ENCODE results near the gene IL9R. TPM values are rescaled to one million over a fixed set of nuclear protein-coding genes. Genes with fewer than 3 reads are reported as not detected.
"Not testable (repeated sequence)": the region's sequence is repeated elsewhere in the genome, so short reads cannot be mapped to it uniquely, and the experiment has no call there.

IL9R gene
- total RNA-seq, 1 donor from 2014 or later: not detected

DNA sequence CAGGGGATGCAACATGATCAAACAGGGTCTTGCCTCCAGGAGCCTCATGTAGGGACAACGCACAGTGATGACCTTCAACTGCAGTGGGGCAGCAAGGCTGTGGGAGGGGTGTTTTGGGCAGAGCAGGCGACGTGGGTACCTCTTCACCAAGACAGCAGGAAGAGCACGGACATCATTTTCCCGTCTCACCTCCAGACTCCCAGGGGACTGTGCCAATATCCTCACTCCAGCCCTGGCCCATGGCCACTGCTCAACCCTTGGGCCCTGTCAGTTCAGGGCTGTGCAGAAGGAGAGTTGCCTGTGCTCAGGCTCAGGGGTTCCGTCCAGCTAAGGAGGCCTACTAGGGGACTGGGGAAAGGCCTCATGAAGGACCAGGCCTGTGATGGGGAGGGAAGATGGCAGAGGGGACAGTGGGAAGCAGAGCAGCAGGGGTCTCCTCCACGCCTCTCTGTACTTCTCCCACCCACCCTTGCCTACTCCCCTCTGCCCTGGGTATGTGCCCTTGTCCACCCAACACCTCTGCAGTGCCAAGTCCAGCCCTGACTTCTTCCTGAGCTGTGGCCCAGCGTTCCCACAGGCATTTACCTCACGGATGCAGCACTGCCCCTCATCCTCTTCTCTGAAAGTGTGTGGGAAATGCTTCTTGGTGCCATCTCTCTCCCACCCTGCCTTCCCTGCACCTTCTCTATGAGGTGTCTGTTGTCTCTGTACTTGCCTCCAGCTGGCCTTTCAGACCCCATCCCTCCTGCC, 1.4 kb downstream of the IL9R start:
- no peak for DNase-seq (ENCODE audit: low read depth)

DNA sequence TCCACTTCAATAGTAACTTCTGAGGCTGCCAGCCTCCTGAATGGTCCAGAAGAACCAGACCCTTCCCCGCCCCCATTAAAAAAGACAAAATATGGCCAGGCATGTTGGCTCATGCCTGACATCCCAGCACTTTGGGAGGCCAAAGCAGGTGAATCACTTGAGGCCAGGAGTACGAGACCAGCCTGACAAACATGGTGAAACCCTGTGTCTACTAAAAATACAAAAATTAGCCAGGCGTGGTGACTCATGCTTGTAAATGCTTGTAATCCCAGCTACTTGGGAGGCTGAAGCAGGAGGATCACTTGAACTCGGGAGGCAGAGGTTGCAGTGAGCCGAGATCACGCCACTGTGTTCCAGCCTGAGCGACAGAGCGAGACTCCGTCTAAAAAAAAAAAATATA, 2.3 kb downstream of the IL9R start:
- not testable (repeated sequence) for DNase-seq (ENCODE audit: low read depth)

GRCh38 chrX:156000361-156000926, 2.9 kb downstream of the IL9R start:
- DNase-seq (ENCODE audit: low read depth): no peak

DNA sequence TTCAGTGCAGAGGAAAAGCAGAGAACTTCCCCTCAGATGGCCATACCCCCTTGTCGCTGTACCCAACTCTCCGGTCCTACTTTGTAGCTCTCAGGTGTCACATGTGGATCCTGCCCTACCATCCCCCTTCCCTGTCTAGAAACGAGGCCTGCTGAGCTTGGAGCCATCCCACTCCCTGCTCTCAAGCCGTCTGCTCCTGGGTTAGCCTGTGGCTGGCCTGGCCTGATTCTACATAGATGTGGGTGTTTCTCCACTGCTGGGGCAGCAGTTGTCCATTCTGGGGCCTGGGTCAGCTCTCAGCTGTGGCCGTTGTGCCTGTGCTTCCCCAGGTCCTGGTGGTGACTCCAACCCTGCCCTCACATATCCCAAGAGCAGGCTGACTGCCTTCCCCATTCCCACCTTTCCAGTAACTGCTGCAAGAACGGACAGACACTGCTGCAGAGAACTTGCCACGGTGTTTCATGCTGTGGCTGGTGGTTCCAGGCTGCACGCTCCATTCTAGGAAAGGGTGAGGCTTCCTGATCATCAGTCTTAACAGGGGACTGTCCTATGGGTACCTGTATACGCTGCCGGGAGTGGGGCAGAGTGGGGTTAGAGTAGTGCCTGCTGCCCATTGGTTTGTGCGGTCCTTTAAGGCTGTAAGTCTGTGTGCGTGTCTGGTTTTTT, 3.6 kb downstream of the IL9R start:
- no peak for DNase-seq (ENCODE audit: low read depth)

- DNase-seq (ENCODE audit: low read depth): no peak
Measured at GRCh38 chrX:156001667-156002021, 4.1 kb downstream of the IL9R start.

- no peak for DNase-seq (ENCODE audit: low read depth)
Measured at GRCh38 chrX:156002507-156002906, 5.0 kb downstream of the IL9R start.

GRCh38 chrX:156003486-156004185, 6.1 kb downstream of the IL9R start:
- no peak for DNase-seq (ENCODE audit: low read depth)

GRCh38 chrX:156004256-156004655, 6.8 kb downstream of the IL9R start:
- no peak for DNase-seq (ENCODE audit: low read depth)

GRCh38 chrX:156004740-156005139, 7.2 kb downstream of the IL9R start:
- no peak for DNase-seq (ENCODE audit: low read depth)

DNA sequence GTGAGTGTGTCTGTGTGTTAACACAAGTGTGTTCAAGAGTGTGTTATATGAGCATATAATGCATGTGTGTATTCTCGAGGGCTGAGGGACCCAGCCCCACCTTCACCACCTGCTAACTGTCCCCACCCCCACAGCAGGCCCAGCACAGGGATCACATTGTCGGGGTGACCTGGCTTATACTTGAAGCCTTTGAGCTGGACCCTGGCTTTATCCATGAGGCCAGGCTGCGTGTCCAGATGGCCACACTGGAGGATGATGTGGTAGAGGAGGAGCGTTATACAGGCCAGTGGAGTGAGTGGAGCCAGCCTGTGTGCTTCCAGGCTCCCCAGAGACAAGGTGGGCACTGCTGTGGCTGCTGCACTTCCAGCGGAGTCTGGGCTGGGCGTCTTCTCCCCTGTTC, 7.6 kb downstream of the IL9R start:
- DNase-seq (ENCODE audit: low read depth): no peak

GRCh38 chrX:156006468-156006867, 9.0 kb downstream of the IL9R start:
- not testable (repeated sequence) for DNase-seq (ENCODE audit: low read depth)

DNA sequence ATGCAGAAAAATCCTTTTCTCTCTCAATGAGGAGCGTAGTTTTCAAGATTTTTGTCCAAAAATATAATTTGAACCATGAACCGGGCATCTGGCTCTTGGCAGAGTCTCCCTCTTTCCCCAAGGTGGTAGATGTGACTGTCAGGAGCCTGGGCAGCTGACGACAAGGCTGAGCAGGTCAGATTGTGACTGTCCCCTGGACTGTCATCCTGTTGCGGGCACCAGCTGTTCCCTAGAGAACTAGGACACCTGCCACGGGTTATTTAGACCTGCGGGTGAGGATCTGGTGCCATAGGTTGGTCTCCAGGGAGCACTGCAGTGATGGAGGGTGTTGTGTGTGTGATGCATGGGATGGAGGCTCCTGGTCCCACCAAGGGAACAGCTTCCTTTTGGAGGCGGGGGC, 10.9 kb downstream of the IL9R start:
- not testable (repeated sequence) for DNase-seq (ENCODE audit: low read depth)

- DNase-seq (ENCODE audit: low read depth): no peak
Measured at GRCh38 chrX:156008915-156009314, 11.4 kb downstream of the IL9R start.

- DNase-seq (ENCODE audit: low read depth): not testable (repeated sequence)
Measured at GRCh38 chrX:156009691-156010090, 12.2 kb downstream of the IL9R start.

DNA sequence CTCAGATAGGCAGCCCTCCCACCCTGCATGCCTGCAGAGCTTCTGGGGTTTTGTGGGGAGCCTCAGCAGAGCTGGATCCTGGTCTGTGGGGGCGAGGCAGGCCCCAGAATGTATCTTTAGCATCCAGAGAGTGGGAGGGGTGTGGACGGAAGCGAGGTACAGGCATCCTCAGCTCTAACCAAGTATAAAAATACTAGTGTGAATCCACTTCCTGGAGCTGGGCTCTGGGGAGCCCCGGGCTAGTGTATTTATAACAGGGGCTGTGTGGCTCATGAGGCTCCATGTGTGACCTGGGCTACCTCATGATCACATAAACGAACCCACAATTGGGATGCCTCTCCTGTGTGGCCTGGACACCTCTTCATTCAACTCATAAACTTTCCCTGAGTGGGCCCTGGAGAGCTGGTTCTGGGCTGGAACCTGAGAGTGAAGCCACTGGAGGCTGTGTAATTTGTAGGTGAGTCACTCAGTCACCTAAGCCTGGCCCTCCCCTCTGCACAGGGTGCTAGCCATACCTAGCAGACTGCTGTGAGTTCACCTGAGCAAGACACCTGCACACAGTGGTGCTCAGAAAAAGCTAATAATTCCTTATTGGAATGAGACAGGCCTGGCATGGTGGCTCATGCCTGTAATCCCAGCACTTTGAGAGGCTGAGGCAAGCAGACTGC, 15.9 kb downstream of the IL9R start:
- DNase-seq (ENCODE audit: low read depth): not testable (repeated sequence)

- not testable (repeated sequence) for DNase-seq (ENCODE audit: low read depth)
Measured at GRCh38 chrX:156019846-156020245, 22.4 kb downstream of the IL9R start.

- not testable (repeated sequence) for DNase-seq (ENCODE audit: low read depth)
Measured at GRCh38 chrX:156023002-156023401, 25.5 kb downstream of the IL9R start.

- DNase-seq (ENCODE audit: low read depth): not testable (repeated sequence)
Measured at GRCh38 chrX:156024949-156025492, 27.5 kb downstream of the IL9R start.

DNA sequence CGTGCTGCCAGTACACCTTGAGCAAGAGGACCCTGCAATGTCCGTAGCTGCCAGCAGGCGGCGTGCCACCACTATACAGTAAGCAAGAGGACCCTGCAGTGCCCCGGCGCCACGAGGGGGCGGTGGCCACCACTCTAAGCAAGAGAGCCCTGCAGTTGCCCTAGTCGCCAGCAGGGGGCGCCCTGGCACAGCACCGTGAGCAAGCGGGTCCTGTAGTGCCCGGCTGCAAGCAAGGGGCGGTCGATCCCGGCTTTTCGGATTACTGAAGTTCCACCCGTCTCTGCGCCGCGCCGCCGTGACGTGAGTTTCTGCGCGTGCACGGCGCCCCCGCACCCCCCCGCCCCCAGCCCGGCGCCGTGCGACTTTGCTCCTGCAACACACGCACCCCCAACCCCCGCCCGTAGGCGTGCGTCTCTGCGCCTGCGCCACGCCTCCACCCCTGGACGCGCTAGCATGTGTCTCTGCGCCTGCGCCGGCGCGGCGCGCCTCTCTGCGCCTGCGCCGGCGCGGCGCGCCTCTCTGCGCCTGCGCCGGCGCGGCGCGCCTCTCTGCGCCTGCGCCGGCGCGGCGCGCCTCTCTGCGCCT, 31.2 kb downstream of the IL9R start:
- DNase-seq (ENCODE audit: low read depth): not testable (repeated sequence)

DNA sequence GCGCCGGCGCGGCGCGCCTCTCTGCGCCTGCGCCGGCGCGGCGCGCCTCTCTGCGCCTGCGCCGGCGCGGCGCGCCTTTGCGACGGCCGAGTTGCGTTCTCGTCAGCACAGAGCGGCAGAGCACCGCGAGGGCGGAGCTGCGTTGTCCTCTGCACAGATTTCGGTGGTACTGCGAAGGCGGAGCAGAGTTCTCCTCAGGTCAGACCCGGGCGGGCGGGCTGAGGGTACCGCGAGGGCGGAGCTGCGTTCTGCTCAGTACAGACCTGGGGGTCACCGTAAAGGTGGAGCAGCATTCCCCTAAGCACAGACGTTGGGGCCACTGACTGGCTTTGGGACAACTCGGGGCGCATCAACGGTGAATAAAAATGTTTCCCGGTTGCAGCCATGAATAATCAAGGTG, 31.8 kb downstream of the IL9R start:
- DNase-seq (ENCODE audit: low read depth): not testable (repeated sequence)

Measured in renal cortical epithelial cell (primary cell).